MG63 (cell line): ENCODE results near the gene MTHFD2L. TPM values are rescaled to one million over a fixed set of nuclear protein-coding genes. Genes with fewer than 3 reads are reported as not detected.

Experiments used
- DNase-seq: peaks from one replicate; pipeline ENCODE4 v3.0.0-alpha.2; 2020
- H3K27me3 ChIP-seq: fragments of 250-450 bp; sonication (Bioruptor Pico); 2 replicates; pipeline ENCODE4 v1.5.1; 2020; ENCODE audit warnings: mild to moderate bottlenecking, moderate library complexity
- H3K36me3 ChIP-seq: fragments of 250-450 bp; sonication (Bioruptor Pico); 2 replicates; pipeline ENCODE4 v1.5.1; 2020; ENCODE audit warnings: mild to moderate bottlenecking, moderate library complexity
- H3K4me3 ChIP-seq: fragments of 250-450 bp; sonication (Bioruptor Pico); 2 replicates; pipeline ENCODE4 v1.5.1; 2020; ENCODE audit warnings: mild to moderate bottlenecking, moderate library complexity
- H3K9me3 ChIP-seq: fragments of 250-450 bp; sonication (Bioruptor Pico); 2 replicates; pipeline ENCODE4 v1.5.1; 2020; ENCODE audit warnings: mild to moderate bottlenecking, moderate library complexity
- total RNA-seq: library from RNA; depleted of rRNA; stranded (reverse); fragments of >200 nt; shearing (Covaris generic); gene quantifications from 2 replicates; pipeline ENCODE4 v1.2.3, GENCODE V29; 2014; ENCODE audit warnings: low replicate concordance

The MTHFD2L gene
- total RNA-seq, 1 experiment from 2014 or later = 6.7 TPM

- no peak for DNase-seq
- H3K27me3 ChIP-seq = no peaks in the 10 kb centered on the region
- H3K36me3 ChIP-seq = peaks cover 3% of the 10 kb centered on the region
- no peaks in the 10 kb centered on the region for H3K9me3 ChIP-seq
- H3K4me3 ChIP-seq = no peak overlapping the region
These were observed 8.2 kb downstream of the MTHFD2L start for GRCh38 chr4:74166135-74166534.

GRCh38 chr4:74166818-74167217, 8.9 kb downstream of the MTHFD2L start:
- DNase-seq = no peak
- Histone ChIP-seq H3K36me3 (no peaks in the 10 kb centered on the region; the same call in 1 of the 2 replicates), H3K4me3 (no peak overlapping the region), H3K27me3 (no peaks in the 10 kb centered on the region), H3K9me3 (no peaks in the 10 kb centered on the region)

DNA sequence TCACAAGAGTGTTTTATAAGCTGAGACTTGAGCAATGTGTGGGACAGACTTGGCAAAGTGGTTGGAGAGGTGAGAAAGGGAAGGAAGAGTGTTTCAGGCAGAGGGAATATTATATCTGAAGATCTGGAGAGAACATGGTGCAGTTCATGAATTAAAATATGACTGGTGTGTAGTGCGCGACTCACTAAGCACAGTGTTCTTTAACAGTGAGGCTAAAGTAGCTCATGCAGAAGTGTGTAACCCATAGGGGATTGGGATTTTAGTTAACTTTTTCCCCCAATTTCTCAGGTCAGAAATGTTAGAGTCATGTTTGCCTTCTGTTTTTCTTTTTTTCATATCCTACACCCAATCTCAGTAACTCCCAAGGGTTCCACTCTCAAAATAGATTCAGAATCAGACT, 9.7 kb downstream of the MTHFD2L start:
- H3K4me3 ChIP-seq = no peak overlapping the region
- H3K36me3 ChIP-seq = no peaks in the 10 kb centered on the region; the same call in 1 of the 2 replicates
- H3K9me3 ChIP-seq = no peaks in the 10 kb centered on the region
- no peaks in the 10 kb centered on the region for H3K27me3 ChIP-seq
- DNase-seq = no peak

DNA sequence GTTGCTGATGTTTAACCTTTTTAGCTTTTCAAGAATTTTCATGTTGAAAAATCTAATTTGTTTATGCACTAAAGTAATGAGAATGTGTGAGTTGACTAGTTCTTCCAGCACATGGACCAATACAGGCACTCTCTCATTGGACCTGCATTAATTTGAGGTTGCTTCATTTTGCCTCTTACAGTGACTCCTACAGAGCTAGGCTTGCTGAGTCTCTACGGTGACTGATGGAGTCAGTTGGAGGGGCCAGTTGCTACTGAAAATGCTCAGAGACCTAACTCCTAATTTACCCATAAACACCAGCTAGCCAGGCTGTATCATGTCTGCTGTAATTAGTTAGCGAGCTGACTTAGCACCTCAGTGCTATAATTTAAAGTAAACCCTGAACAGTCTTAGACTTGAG, 10.9 kb downstream of the MTHFD2L start:
- H3K36me3 ChIP-seq = no peaks in the 10 kb centered on the region; the same call in 1 of the 2 replicates
- no peaks in the 10 kb centered on the region for H3K27me3 ChIP-seq
- H3K4me3 ChIP-seq = no peak overlapping the region
- no peak for DNase-seq
- no peaks in the 10 kb centered on the region for H3K9me3 ChIP-seq

GRCh38 chr4:74173321-74173720, 15.4 kb downstream of the MTHFD2L start:
- H3K36me3 ChIP-seq = no peaks in the 10 kb centered on the region
- DNase-seq = no peak
- H3K27me3 ChIP-seq = no peaks in the 10 kb centered on the region
- H3K9me3 ChIP-seq = no peaks in the 10 kb centered on the region
- no peak overlapping the region for H3K4me3 ChIP-seq

DNA sequence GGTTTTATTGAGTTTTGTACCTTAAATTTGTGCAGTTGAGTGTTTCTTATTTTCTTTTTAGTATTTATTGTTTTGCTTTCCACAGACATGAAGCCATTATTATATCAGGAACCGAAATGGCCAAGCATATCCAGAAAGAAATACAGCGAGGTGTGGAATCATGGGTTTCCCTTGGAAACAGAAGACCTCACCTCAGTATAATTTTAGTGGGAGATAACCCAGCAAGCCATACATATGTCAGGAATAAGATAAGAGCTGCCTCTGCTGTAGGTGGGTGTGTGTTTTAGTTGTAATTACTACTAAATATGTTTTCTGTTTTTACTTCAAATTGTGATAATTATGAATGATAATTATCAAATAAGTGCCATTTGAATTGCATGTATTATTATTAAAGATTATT, 16.5 kb downstream of the MTHFD2L start:
- Histone ChIP-seq H3K9me3 (no peaks in the 10 kb centered on the region), H3K36me3 (no peaks in the 10 kb centered on the region), H3K4me3 (no peak overlapping the region), H3K27me3 (no peaks in the 10 kb centered on the region)
- DNase-seq = no peak

GRCh38 chr4:74174941-74175340, 17.0 kb downstream of the MTHFD2L start:
- Histone ChIP-seq H3K9me3 (no peaks in the 10 kb centered on the region), H3K4me3 (no peak overlapping the region), H3K27me3 (no peaks in the 10 kb centered on the region), H3K36me3 (no peaks in the 10 kb centered on the region)
- DNase-seq = no peak

DNA sequence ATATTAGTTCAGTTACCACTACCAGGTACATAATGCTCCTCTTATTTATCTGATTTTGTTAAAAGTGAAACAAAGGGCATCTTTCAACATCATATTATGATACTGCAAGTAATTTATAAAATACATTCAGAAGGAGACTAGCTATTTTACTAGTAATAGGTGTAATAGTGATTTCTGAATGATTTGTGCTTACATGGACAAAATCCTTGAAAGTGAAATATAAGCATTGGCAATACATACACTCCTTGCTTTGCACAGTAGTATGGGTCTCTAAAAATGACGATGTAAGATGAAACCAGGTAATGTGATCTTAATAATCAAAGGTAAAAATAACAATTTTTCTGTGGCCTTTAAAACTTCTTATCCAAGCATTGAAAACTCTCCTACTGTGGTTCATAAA, 17.5 kb downstream of the MTHFD2L start:
- H3K4me3 ChIP-seq = no peak overlapping the region
- DNase-seq = no peak

GRCh38 chr4:74178798-74179197, 20.9 kb downstream of the MTHFD2L start:
- DNase-seq = no peak
- H3K9me3 ChIP-seq = no peaks in the 10 kb centered on the region
- no peak overlapping the region for H3K4me3 ChIP-seq
- H3K36me3 ChIP-seq = no peaks in the 10 kb centered on the region
- H3K27me3 ChIP-seq = no peaks in the 10 kb centered on the region

More for the DNA sequence above, 17.5 kb downstream of the MTHFD2L start:
- Histone ChIP-seq H3K9me3 (no peaks in the 10 kb centered on the region), H3K27me3 (no peaks in the 10 kb centered on the region), H3K36me3 (no peaks in the 10 kb centered on the region)

DNA sequence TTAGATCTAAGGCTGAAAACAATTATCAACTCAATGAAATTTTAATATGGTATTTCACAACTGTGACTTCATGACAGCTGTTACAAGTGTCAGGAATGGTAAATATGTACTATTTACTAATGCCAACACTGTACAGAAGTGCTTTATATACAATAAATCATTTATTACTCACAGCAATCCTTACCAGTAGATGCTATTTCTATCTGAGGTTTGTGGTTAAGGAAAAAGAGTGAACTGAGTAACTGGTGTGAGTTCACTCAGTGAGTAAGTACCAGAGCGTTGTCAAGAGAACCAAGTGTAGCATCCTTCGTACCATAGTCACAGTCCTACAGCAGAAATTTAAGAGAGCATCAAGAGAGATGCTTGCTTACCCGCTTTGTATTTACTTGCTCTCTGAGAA, 23.3 kb downstream of the MTHFD2L start:
- Histone ChIP-seq H3K4me3 (no peak overlapping the region), H3K9me3 (no peaks in the 10 kb centered on the region), H3K27me3 (no peaks in the 10 kb centered on the region), H3K36me3 (no peaks in the 10 kb centered on the region)
- no peak for DNase-seq

- H3K36me3 ChIP-seq = no peaks in the 10 kb centered on the region
- H3K9me3 ChIP-seq = no peaks in the 10 kb centered on the region
- DNase-seq = no peak
- no peaks in the 10 kb centered on the region for H3K27me3 ChIP-seq
- no peak overlapping the region for H3K4me3 ChIP-seq
These were observed 31.0 kb downstream of the MTHFD2L start for GRCh38 chr4:74188912-74189311.

DNA sequence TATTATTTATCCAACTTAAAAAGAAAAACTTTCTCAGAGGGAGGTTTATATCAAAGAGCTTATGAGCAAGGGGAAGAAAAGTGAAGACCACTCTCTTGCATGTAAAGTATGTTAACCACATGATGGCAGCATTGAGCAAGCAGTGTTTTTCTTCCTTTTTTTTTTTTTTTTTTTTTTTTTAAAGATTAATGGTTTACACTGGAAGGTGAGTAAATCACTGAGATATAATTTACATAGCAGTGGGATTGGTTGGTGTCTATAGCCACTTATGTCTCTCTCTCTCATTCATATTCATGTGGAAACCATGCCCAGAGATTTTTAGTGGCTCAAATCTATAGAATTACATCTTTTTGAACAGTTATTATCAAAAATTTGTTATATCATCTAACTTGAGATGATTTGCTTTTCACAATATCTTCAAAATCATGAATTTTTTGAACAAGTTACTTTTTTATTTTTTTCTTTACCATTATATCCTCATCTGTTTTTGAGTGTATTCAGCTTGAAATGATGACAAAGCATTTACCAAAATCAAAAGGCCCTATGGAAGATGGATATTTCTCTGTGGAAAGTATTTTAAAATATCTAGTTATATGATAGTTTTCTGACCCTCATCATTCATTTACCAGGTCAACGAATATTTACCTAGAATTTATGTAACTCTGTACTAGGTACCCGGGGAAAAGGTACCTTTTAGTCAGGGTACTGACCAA, 31.6 kb downstream of the MTHFD2L start:
- no peaks in the 10 kb centered on the region for H3K9me3 ChIP-seq
- no peak for DNase-seq
- H3K27me3 ChIP-seq = no peaks in the 10 kb centered on the region
- H3K4me3 ChIP-seq = no peak overlapping the region
- H3K36me3 ChIP-seq = no peaks in the 10 kb centered on the region

GRCh38 chr4:74190332-74190731, 32.4 kb downstream of the MTHFD2L start:
- Histone ChIP-seq H3K4me3 (no peak overlapping the region), H3K9me3 (no peaks in the 10 kb centered on the region), H3K27me3 (no peaks in the 10 kb centered on the region), H3K36me3 (no peaks in the 10 kb centered on the region)
- DNase-seq = no peak

DNA sequence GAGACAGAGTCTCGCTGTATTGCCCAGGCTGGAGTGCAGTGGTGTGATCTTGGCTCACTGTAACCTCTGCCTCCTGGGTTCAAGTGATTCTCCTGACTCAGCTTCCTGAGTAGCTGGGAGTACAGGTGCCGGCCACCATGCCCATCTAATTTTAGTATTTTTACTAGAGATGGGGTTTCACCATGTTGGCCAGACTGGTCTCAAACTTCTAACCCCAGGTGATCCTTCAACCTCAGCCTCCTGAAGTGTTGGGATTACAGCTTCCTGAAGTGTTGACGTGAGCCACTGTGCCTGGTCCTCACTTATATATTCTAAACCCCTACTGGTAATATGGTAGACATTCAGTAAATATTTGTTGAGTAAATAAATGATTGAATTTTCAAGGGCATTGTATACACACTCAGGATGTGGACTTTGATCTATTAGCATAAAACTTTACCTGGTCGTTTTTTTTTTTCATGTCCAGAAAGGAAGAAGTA, 33.0 kb downstream of the MTHFD2L start:
- no peak overlapping the region for H3K4me3 ChIP-seq
- DNase-seq = no peak
- no peaks in the 10 kb centered on the region for H3K36me3 ChIP-seq
- H3K9me3 ChIP-seq = no peaks in the 10 kb centered on the region
- no peaks in the 10 kb centered on the region for H3K27me3 ChIP-seq

DNA sequence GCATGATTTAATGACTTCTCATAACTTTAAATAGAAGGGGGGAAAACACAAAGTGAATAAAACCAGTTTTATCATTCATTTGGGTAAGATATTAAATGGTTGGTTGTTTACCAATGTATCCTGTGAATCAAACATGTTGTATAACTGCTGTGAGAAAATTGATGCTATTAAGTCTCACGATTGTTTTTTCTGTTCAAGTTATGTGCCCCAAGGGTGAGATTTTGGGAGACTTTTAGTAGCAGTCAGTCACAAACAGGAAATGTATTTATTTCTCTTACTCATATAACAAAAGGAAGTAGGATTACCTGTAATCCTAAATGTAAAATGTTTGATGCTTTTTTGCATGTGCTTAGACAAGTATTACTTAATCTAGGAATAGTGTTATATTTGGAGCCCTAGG, 39.2 kb downstream of the MTHFD2L start:
- no peaks in the 10 kb centered on the region for H3K27me3 ChIP-seq
- no peak for DNase-seq
- no peaks in the 10 kb centered on the region for H3K9me3 ChIP-seq
- H3K36me3 ChIP-seq = no peaks in the 10 kb centered on the region
- no peak overlapping the region for H3K4me3 ChIP-seq

DNA sequence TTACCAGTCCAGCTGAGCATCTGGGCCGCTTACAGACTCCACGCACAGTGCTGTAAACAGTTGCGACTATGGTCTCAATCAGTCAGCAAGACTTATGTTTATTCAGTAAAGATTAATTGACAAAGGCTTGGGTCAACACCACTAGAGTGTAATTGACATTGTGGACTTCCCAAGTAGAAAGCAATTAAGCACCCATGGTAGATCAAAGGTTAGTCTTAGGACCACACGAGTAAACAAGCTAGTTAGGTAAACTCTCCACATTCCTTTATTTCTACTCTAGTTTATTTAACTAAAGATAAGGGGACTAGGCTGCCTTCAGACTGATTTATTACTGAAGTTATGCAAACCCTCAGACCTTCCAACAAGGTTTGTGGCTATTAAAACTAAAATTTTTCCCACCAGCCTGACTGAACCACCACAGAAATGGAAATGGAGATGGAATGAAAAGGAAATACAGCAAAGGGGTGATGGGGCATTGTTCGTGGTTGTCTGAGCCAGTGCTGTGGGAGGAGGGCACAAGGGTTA, 44.2 kb downstream of the MTHFD2L start:
- Histone ChIP-seq H3K36me3 (no peaks in the 10 kb centered on the region), H3K27me3 (no peaks in the 10 kb centered on the region), H3K9me3 (no peaks in the 10 kb centered on the region), H3K4me3 (no peak overlapping the region)
- no peak for DNase-seq

DNA sequence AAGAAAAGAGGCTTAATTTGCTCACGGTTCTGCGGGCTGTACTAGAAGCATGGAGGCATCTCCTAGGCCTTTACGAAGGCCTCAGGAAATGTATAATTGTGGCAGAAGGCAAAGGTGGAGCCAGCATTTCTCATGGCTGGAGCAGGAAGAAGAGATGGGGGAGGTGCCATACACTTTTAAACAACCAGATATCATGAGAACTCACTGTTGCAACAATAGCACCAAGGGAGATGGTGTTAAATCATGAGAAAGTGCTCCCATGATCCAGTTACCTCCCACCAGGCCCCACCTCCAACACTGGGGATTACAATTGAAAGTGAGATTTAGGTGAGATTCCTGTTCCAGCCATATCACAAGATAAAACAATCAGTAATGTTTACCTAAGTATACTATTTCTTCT, 45.5 kb downstream of the MTHFD2L start:
- Histone ChIP-seq H3K27me3 (no peaks in the 10 kb centered on the region), H3K36me3 (no peaks in the 10 kb centered on the region), H3K4me3 (no peak overlapping the region), H3K9me3 (no peaks in the 10 kb centered on the region)
- no peak for DNase-seq

DNA sequence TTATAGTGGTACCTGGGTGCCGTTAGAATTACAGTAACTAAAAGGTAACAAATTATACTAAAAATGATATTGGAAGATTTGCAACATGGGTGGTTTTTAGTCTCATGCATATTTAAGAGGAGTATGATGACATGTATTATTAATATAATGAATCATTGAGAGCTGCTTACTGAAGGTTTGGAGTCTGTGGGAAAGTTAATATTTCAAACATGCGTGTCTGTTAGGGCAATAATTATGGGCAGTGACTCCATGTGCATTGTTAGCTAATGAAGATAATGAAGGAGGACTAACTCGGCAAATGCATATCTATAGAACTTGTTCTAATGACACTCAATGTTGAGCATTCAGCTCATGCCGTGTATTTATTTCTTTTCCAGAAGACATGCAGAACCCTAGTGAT, 47.1 kb downstream of the MTHFD2L start:
- H3K27me3 ChIP-seq = no peaks in the 10 kb centered on the region
- H3K36me3 ChIP-seq = no peaks in the 10 kb centered on the region
- H3K4me3 ChIP-seq = no peak overlapping the region
- no peak for DNase-seq
- H3K9me3 ChIP-seq = no peaks in the 10 kb centered on the region
